HepG2 (cell line): ENCODE results near the gene MEG3. TPM values are rescaled to one million over a fixed set of nuclear protein-coding genes. Genes with fewer than 3 reads are reported as not detected.

Experiments used
- CEBPZ ChIP-seq: IDR thresholded peaks from 2 replicates; pipeline ENCODE4 v1.6.1; 2012; ENCODE audit warnings: low read length, improper control_type of control experiment
- DNMT3B ChIP-seq: conservative IDR thresholded peaks from 2 replicates; pipeline ENCODE4 v1.6.1; 2016; ENCODE audit warnings: missing biosample characterization, control low read depth
- FIP1L1 ChIP-seq: fragments of 200-400 bp; formaldehyde crosslinking; IDR thresholded peaks from 2 replicates; pipeline ENCODE4 v1.6.1; 2018; ENCODE audit warnings: low read depth, mild to moderate bottlenecking, low read length, moderate library complexity, borderline replicate concordance; ENCODE audit not compliant: insufficient read depth
- GABPB1 ChIP-seq: IDR thresholded peaks from 2 replicates; pipeline ENCODE4 v1.6.1; 2016; ENCODE audit warnings: mild to moderate bottlenecking, missing genetic modification reagents, moderate library complexity, missing compliant biosample characterization
- GTF2F1 ChIP-seq: fragments of 150-350 bp; IDR thresholded peaks from 2 replicates; pipeline ENCODE4 v1.6.1; 2014; ENCODE audit warnings: low read length
- GZF1 ChIP-seq: sonication (generic); formaldehyde crosslinking; IDR thresholded peaks from 2 replicates; pipeline ENCODE4 v1.5.1; 2020; ENCODE audit warnings: mild to moderate bottlenecking, missing genetic modification reagents
- MAF1 ChIP-seq: sonication (generic); formaldehyde crosslinking; IDR thresholded peaks from 2 replicates; pipeline ENCODE4 v1.5.0; 2020; ENCODE audit warnings: missing genetic modification reagents, borderline replicate concordance
- PHB2 ChIP-seq: fragments of 450-650 bp; IDR thresholded peaks from 2 replicates; pipeline ENCODE4 v1.6.1; 2018; ENCODE audit not compliant: partially characterized antibody
- PLSCR1 ChIP-seq: sonication (generic); formaldehyde crosslinking; IDR thresholded peaks from 2 replicates; pipeline ENCODE4 v1.5.0; 2020; ENCODE audit warnings: missing genetic modification reagents, mild to moderate bottlenecking, borderline replicate concordance
- ZBTB7B ChIP-seq: sonication (generic); formaldehyde crosslinking; IDR thresholded peaks from 2 replicates; pipeline ENCODE4 v1.4.0; 2020; ENCODE audit warnings: missing genetic modification reagents
- ZNF12 ChIP-seq: sonication (generic); formaldehyde crosslinking; IDR thresholded peaks from 2 replicates; pipeline ENCODE4 v1.5.0; 2020; ENCODE audit warnings: missing genetic modification reagents
- ZNF142 ChIP-seq: sonication (generic); formaldehyde crosslinking; IDR thresholded peaks from 2 replicates; pipeline ENCODE4 v1.4.0; 2020; ENCODE audit warnings: missing genetic modification reagents
- ZNF234 ChIP-seq: sonication (generic); formaldehyde crosslinking; conservative IDR thresholded peaks from 2 replicates; pipeline ENCODE4 v1.5.1; 2020; ENCODE audit warnings: mild to moderate bottlenecking, missing genetic modification reagents
- ZNF317 ChIP-seq: sonication (generic); formaldehyde crosslinking; IDR thresholded peaks from 2 replicates; pipeline ENCODE4 v1.5.0; 2020; ENCODE audit warnings: mild to moderate bottlenecking, missing genetic modification reagents
- ZNF781 ChIP-seq: sonication (generic); formaldehyde crosslinking; IDR thresholded peaks from 2 replicates; pipeline ENCODE4 v1.5.1; 2020; ENCODE audit warnings: borderline replicate concordance, mild to moderate bottlenecking, missing genetic modification reagents; ENCODE audit errors: not compliant biosample characterization
- ZXDC ChIP-seq: sonication (generic); formaldehyde crosslinking; IDR thresholded peaks from 2 replicates; pipeline ENCODE4 v1.5.0; 2020; ENCODE audit warnings: mild to moderate bottlenecking, missing genetic modification reagents
- polyA plus RNA-seq, 8 experiments: library from polyadenylated mRNA; depleted of rRNA in 3 of 8; stranded (reverse) in 7 of 8; unstranded in 1 of 8; fragments of >200 nt; fragmentation: Illumina TruSeq in 4 of 8; extraction: Trizol in 4 of 8; gene quantifications; 2 replicates each; pipeline versions ENCODE4 v1.2.1 to v1.2.3, GENCODE V29; 2011 to 2016; ENCODE audit warnings: low read depth in 4 of 8, missing spikeins in 1 of 8, mixed read lengths in 1 of 8; ENCODE audit not compliant: insufficient read depth in 1 of 8
- total RNA-seq, 5 experiments: library from RNA; depleted of rRNA; stranded (reverse); fragments of >200 nt; fragmentation: Illumina TruSeq; extraction: Trizol; gene quantifications; 2 replicates each; pipeline ENCODE4 v1.2.3, GENCODE V29; 2016; ENCODE audit warnings: low read depth in 1 of 5

MEG3 gene
- total and polyA plus RNA-seq, 2 of the 13 experiments (the other 11 are each of a cell fraction or from before 2014, with no cell fraction given), result 0.17 TPM; not detected in 1

- TF ChIP-seq ZNF142 (CRISPR knock-in tag) (peak; percentile 89; the same call in 1 of the 2 replicates), ZNF12 (CRISPR knock-in tag) (no peak), GABPB1 (CRISPR knock-in tag) (peak; percentile 69), ZNF234 (CRISPR knock-in tag) (no peak), ZXDC (CRISPR knock-in tag) (no peak), ZNF317 (CRISPR knock-in tag) (no peak), ZNF781 (CRISPR knock-in tag) (peak; percentile 56), GTF2F1 (no peak), PLSCR1 (CRISPR knock-in tag) (no peak; the same call in 1 of the 2 replicates), CEBPZ (no peak), DNMT3B (CRISPR knock-in tag) (no peak; the same call in 1 of the 2 replicates), ZBTB7B (CRISPR knock-in tag) (peak; percentile 53), MAF1 (CRISPR knock-in tag) (no peak), GZF1 (CRISPR knock-in tag) (no peak), PHB2 (no peak), FIP1L1 (no peak)
Observed at GRCh38 chr14:100815478-100816285, 10.2 kb upstream of the MEG3 start (continued).
